CD4-positive, alpha-beta T cell treated with Interleukin-4 for 4 hours (primary cell): ENCODE results near the gene TTC39C.

Source experiments
- DNase-seq: peaks from one replicate; pipeline ENCODE4 v3.0.0-alpha.2; 2020

TTC39C gene

DNA sequence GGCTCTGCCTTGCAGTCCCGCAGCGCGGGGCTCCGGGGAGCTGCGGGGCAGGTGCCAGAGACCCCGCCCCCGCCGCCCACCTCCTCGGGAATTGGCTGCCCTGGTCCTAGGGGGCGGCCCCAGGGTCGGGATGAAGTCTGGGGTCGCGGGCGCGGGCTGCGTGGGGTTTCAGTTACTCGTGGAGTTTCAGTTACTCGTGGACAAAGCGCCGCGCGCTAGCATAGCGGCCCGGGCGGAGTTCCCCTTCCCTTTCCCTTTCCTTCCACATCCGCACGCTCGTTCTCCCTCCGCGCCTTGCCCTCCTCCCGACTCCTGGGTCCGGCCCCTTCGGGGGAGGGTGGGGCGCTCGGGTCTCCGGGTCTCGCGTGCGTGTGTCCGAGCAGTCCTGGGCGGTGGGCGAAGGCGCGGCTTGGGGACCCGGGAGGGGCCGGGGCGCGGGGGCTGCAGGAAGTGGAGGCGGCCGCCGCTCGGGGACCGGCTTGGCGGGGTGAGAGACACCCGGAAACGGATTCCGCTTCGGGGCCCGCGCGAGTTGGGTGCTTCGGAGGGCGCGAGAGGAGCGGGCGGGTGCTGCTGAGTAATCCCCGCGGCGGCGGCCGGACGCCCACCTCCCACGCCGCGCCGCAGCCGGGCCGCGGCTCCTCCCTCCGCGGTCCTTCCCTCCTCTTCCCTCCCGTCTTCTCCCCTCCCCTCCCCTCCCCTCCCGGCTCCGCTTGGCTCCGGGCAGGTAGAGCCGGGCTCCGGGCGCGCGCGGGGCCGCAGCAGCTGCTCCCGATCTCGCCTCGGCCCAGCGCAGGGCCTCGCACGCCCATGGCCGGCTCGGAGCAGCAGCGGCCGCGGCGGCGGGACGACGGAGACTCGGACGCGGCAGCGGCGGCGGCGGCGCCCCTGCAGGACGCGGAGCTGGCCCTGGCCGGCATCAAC, at the start of gene TTC39C:
Gene TTC39C, plus strand, starts transcription at position 693 of the 924 bp plus-strand sequence. Its CDS starts 118 bp downstream, at position 811.
- DNase-seq, result peak; percentile 83

DNA sequence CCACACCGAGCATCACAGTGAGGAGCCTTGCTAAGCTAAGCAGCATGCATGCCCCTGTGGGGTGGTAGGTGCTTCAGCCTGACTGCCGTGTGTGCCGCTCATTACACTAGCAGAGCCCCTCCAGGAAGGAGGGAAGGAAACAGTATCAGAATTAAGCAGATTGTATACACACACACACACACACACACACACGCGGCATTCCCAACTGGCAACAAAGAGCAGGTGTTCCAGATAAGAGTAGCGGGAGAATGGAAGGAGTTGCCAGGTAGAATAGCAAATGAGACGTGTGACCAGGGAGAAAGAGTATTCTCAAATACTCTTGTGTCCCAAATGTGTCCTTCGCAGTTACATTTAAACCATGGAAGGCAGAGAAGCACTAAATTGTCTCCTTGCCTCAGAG, 47.6 kb upstream of the TTC39C start:
- DNase-seq, result no peak

DNA sequence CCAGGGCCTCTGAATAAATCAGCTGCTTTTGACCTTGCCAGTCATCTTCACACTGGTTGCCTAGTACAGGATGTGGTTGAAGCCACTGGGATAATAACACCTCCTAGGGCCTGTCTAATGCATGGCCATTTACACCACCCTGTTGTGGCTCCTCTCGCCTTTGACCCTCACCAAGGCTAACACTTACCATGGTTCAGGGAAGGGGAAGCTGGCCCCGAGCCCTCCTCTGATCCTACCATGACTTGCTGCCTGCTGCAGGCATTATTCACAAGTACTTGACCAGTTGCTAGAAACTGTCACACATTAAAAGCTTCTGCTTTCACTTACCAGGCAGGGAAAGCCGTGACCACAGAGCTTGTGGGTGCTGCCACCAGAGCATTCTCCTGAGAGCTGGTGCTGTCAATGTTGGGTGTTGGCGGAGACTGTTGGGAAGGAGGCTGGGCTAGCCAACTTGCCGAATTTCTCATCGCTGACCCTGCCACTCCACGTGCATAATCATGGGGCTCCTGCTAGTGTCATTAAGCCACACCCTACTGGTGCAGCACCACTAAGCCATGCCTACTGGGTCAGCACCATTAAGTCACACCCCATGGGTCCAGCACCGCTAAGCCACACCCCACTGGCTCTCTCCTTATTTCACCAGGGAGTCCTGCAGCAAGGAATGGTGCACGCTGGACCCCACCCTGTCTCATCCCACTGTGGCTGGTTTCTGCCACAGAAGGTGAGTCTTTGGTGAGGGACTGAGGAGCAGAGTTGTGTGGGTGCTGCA, 47.0 kb upstream of the TTC39C start:
- DNase-seq, result peak; percentile 56

DNA sequence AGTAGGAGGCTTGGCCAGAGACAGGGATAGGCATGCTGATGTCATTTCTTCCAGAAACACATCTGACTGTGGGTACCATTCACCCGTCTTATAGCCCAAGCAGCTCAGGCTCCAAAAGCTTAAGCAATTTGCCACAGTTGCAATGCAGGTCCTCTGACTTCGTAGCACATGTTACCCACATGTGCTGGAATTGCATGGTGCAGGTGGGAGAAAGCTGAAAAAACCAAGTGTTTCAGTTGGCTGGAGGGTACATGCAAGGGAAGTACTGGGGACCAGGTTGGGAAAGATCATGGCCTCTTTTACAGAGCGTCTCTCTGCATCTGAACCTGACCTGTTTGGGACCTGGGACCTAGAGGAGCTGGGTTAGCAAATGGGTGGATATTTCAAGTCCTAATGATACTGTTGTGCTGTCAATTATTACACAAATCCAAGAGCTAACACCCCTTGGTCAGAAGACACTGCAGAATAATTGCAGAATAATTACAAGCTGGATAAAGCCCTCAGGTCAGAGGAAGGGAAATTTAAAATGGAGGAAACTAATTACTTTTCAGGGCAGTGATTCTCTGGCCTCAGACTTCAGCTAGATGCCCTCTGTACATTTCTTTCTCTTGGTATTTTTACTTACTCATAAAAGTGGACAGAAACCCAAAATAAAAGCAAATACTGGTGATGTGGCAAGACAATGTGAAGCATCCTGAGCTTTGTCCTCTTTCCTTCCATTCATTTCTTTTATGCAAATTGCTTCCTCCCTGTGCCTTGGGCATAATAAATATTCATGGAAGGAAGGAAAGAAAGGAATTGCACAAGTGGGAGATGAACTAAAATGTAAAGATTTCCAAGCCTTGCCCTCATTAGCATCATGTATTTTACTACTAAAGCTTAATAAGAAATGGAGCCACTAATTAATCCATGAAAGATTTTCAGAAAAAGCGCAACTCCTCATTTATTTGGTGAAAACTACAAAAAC, 45.6 kb upstream of the TTC39C start:
- DNase-seq, result no peak

- no peak for DNase-seq
Measured at GRCh38 chr18:23969664-23970063, 44.9 kb upstream of the TTC39C start.

DNA sequence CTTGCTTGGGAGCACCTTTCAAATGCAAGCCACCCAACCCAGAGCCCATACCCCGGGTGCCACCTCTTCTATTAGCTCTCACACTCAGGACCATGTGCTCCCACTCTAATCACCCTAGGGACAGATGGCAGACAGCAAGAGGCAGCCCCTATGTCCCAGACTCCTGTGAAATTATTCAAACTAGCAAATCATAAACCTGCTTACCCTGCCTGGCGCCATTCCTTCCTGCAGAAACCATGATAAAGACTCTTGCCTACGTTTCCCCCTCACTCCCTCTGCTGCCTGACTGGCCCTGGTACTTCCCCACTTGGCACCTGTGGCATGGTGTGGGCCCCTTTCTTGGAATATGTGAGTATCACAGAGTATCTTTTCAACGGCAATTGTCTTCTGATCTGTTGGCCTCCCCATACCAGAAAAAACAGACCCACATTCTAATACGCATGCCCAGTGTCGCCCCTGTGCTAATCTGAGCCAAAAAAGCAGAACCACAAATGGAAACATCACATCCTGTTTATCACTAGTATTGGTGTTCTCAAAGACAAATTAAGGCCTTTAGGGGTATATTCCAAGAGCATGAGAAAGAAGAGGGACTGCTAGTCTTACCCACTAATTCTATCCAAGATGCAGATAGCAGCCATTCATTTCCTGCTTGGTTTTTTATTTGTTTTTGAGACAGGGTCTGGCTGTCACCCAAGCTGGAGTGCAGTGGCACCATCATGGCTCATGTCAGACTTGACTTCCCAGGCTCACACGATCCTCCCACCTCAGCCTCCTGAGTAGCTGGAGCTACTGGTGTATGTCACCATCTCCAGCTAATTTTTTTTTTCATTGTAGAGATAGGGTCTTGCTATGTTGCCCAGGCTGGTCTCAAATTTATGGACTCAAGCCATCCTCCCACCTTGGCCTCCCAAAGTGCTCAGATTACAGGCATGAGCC, 44.1 kb upstream of the TTC39C start:
- peak; percentile 87 for DNase-seq

- no peak for DNase-seq
Measured at GRCh38 chr18:23971097-23971440, 43.5 kb upstream of the TTC39C start.

GRCh38 chr18:23971666-23972230, 42.8 kb upstream of the TTC39C start:
- no peak for DNase-seq

DNA sequence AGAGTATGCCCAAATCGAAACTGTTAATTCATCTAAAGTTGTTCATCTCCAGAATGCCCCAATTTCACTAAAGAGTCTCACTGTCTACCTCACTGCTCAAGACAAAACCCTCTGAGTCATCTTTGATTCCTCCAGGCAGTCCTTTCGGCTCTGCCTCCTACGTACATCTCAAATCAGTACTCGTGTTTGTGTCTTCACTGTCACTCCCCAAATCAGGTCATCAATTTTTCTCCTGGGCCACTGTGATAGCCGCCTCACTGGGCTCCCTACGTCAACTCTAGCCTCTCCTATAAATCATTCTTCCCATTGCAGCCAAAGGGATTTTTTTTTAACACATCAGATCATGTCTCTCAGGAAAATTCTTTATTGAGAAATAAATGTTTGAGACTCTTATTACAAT, 42.1 kb upstream of the TTC39C start:
- DNase-seq, result peak; percentile 77

DNA sequence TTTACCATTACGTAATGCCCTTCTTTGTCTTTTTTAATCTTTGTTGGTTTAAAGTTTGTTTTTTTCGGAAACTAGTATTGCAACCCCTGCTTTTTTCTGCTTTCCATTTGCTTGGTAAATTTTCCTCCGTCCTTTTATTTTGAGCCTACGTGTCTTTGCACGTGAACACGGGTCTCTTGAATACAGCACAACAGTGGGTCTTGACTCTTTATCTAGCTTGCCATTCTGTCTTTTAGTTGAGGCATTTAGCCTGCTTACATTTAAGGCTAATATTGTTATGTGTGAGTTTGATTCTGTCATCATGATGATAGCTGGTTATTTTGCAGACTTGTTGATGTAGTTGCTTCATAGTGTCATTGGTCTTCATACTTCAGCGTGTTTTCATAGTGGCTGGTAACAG, 37.5 kb upstream of the TTC39C start:
- DNase-seq, result no peak

DNA sequence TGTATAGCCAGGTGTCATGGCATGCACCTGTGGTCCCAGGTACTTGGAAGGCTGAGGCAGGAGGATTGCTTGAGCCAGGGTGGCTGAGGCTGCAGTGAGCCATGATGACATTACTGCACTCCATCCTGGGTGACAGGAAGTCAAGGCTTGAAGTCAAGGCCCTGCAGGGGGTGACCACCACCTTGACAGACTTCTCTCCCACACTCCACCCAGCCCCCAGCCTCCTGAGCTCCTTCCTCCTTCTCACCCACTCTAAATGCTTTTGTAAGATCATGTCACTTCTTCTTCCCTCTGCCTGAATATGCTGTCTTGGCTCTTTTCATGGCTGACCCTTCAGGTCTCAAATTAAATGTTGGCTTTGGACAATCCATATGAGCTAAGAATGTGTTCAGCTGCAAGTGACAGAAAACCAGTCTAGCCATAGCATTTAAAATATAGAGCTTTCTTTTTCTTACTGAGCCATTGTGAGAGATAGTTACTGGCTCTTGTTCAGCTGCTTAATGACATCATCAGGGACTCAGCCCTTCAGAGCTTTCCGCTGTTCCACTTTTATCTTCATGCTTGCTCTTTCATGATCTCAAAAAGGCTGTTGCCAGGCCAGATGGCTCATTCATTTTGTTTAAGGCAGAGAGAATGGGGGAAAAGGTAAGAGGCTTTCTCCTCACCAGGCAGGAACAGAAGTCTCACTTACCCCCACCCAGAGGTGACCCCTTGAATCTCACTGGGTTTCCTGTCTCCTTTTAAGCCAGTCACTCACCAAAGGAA, 36.7 kb upstream of the TTC39C start:
- DNase-seq, result no peak

- no peak for DNase-seq
Measured at GRCh38 chr18:23981369-23981980, 33.1 kb upstream of the TTC39C start.

- no peak for DNase-seq
Measured at GRCh38 chr18:23982155-23983079, 32.1 kb upstream of the TTC39C start.

DNA sequence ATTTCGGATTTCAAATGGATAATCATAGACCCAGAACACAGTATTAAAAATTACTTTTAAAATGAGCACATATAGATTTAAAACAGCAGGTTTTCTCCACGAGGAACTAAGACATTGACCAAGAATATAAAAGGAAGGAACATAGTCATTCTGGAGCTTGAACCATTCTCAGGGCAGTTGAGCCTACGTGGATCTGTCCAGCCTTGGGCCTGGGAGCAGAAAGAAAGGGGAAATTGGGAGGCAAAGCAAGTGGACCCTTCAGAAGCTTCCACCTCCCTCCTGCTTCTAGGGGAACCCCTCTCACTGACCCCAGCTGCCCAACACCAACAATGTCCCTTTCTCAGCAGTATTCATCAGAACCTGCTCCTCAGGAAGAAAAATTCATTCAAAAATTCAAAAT, 31.4 kb upstream of the TTC39C start:
- no peak for DNase-seq

DNA sequence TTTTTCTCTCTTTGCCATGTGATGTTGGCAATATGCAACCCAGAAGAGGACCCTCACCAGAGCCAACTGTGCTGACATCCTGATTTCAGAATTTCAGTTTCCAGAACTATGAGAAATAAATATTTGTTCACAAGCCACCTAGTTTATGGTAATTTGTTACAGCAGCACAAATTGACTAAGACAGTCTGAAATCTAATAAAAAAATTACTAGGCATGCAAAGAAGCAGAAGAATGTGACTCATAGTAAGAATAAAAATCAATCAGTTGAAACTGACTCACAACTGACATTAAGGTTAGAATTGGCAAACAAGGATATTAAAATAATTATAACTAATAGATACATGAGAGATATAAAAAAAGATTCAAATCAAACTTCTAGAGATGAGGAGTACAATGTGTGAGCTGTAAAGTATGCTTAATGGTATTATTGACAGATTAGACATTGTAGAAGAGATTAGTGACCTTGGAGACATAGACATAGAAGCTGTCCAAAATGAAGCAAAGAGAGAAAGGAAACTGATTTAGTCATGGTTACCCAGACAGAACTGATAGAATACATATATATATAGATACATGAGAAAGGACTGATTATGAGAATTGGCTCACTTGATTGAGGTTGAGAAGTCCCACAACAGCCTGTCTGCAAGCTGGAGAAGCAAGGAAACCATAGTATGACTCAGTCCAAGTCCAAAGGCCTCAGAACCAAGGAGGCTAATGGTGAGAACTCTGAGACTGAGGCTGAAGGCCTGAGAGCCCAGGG, 27.8 kb upstream of the TTC39C start:
- no peak for DNase-seq

- DNase-seq, result no peak
Measured at GRCh38 chr18:23990474-23991410, 23.8 kb upstream of the TTC39C start.
